Stimulated activated CD8-positive, alpha-beta memory T cell treated with anti-CD3 and anti-CD28 coated beads, Interleukin-12 subunit alpha, Interleukin-12 subunit beta, amount 100 ng/mL, for 24 hours (primary cell): Measurements from ENCODE around the gene CITED2.
A peak's percentile ranks its signal among the peaks of the same experiment; 100 is the strongest.

ENCODE experiments used
- DNase-seq: peaks from one replicate; pipeline ENCODE4 v3.0.0-alpha.2; 2020; ENCODE audit errors: extremely low read depth

CITED2 gene

DNA sequence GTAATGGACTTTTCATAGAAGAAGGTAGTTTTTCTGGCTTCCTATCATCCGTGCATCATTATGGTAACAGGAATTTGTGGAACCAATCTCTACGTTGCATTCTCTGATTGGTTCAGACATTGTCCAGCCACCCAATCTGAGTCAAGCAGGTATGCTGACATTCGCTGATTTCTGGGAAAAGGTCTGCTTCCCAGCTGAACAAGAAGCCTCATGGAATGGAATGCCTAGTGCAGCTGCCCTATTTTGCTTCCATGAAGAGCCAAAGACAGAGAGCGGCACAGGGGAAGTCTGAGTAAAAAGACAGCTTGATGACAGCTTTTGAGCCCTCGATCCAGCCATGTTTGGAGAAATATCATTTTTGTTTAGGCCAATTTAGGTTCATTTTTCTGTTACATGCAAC lies 44.1 kb downstream of the CITED2 start:
- DNase-seq = no peak

DNA sequence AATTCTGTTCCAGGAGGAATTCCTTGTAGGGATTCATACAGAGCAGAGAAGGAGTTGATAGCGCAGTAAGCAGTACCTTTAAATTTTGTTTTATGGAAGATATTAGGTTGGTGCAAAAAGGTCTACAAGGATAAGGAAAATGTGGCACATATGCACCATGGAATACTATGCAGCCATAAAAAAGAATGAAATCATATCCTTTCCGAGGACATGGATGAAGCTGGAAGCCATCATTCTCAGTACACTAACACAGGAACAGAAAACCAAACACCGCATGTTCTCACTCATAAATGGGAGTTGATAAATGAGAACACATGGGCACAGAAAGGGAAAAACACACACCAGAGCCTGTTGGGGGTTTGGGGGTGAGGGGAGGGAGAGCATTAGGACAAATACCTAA lies 45.2 kb downstream of the CITED2 start:
- no peak for DNase-seq

DNA sequence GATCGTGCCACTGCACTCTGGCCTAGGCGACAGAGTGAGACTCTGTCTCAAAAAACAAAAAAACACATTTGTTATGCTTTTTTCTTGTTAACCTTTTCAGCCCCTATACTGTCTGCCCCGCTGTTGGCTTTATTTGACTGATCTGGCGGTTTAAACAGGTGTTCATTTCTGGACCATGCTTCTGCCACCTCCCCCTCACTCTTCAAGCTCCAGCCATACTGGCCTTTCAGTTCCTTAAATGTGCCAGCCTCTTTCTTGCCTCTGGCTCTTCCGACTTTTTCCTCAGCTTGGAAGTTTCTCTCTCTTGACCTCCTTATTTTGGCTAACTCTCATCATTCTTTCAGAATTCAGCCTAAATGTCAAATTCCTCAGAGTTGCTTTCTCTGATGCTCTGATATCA lies 47.4 kb downstream of the CITED2 start:
- DNase-seq = no peak

DNA sequence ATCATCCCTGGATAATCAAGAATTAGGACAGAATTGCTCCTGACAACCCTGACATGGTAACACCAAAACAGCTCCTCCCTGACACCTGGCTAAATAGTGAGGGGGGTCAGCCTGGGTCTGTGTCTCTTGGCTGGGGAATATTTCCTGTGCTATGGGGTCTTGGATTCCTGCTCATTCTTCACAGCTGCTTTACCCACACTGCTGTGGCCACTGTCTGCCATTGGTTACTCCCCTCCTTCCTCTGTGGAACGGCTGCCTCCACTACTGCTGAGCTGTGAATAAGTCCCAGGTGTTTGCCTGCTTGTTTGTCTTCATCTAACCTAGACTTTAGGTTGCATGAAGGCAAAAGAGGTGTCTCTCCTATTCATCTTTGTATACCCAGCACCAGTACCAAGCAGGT lies 48.8 kb downstream of the CITED2 start:
- no peak for DNase-seq

DNA sequence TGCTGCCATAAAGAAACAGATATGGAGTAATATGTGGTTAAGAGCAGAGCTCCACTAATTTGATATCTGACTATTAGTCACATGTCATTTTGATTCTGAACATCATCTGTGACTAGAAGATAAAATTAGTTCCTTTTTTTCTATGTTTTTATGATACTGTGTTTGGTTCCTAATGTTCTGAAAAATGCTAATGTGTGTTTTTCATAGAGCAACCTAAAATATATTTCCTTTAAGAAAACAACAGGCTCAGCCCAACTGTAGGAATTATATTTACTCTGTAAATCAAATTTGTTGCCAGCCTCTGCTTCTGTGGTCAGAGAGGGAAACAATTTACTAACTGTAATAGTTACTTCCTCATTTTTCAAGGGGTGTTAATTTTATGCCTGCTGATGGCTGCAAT lies 49.3 kb downstream of the CITED2 start:
- no peak for DNase-seq

DNA sequence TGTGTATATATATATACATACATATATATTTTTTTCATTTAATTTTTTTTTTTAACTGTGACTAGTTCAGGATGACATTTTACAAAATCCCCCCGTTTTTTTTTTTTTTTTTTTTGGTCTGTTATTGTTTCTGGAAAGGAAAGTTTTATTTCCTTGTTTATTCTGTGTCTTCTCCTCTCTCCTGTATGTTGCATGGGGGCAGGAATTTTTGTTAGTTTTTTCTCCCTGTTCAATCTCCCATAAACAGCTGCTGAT lies 50.2 kb downstream of the CITED2 start:
- no peak for DNase-seq

DNA sequence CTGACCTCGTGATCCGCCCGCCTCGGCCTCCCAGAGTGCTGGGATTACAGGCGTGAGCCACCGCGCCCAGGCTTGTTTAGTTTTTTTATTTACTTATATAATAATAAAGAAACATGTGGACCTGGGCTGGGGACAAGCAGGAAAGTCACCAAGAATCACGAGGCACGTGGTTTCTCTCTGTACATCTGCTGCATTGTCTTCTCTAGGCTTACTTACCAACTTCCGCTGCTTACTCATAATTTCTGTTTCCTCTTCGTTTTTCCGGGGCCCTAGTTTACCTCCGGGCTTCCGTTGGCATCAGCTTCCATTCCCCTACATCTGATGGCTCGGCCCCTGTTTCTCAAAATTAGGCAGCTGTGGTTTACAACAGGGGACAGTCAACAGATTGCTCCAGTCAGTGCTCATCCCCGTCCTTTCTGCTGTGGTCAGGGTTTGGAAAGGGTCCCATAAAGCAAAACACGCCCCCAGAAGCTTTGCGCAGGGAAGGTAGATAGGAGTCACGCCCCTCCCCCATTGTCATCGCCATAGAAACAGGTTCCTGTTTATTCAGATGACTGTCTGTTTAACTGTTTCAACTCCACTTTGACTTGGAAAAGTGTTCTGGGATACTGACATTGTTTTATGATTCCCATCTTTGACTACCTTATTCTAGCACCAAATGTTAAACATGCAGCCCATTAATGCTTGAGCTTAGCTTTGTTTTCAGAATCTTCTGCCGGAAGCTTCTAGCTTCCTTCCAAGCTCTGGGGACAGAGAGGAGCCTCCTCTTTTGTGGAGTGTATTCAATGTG lies 50.7 kb downstream of the CITED2 start:
- DNase-seq = peak; percentile 64
